Adrenal gland (tissue), 12 donors: Measurements from ENCODE around the gene SNX8. TPM values are rescaled to one million over a fixed set of nuclear protein-coding genes. Genes with fewer than 3 reads are reported as not detected.

Experiments used
- DNase-seq, 7 donors: peaks; one replicate each; pipeline ENCODE4 v3.0.0-alpha.2; 2019 to 2020
- H3K27ac ChIP-seq, 5 donors: fragments of 200-600 bp; sonication (generic) in 4 of 5; 1 replicate in 3 of 5; 2 replicates in 2 of 5; pipeline versions ENCODE4 v1.5.1 to v1.8.0; 2016 to 2020; ENCODE audit warnings: mild to moderate bottlenecking in 1 of 5
- H3K27me3 ChIP-seq: fragments of 200-600 bp; 2 replicates; pipeline ENCODE4 v1.8.0; 2021
- H3K36me3 ChIP-seq, 2 donors: fragments of 200-600 bp; replicated peaks in 1 of 2; 1 replicate in 1 of 2; 2 replicates in 1 of 2; pipeline versions ENCODE4 v1.5.1 to v1.8.0; 2018 to 2022
- H3K4me1 ChIP-seq, 2 donors: fragments of 200-600 bp; replicated peaks in 1 of 2; 1 replicate in 1 of 2; 2 replicates in 1 of 2; pipeline versions ENCODE4 v1.5.1 to v1.8.0; 2018 to 2021
- H3K4me3 ChIP-seq, 4 donors: fragments of 200-600 bp; sonication (generic) in 3 of 4; one replicate each; pipeline ENCODE4 v1.5.1; 2016 to 2018
- H3K9me3 ChIP-seq, 3 donors: fragments of 200-600 bp; sonication (generic) in 1 of 3; replicated peaks in 1 of 3; 1 replicate in 2 of 3; 2 replicates in 1 of 3; pipeline versions ENCODE4 v1.5.1 to v1.8.0; 2016 to 2021
- CTCF ChIP-seq, 6 experiments: fragments of 450-650 bp in 4 of 6; fragments of 200-600 bp in 2 of 6; sonication (generic) in 1 of 6; IDR thresholded peaks; 1 replicate in 5 of 6; 2 replicates in 1 of 6; pipeline versions ENCODE4 v1.5.1 to v1.8.0; 2016 to 2021; ENCODE audit warnings: antibody characterized with exemption in 6 of 6, mild to moderate bottlenecking in 2 of 6, moderate library complexity in 1 of 6
- POLR2A ChIP-seq, 2 donors: fragments of 450-650 bp; IDR thresholded peaks; one replicate each; pipeline ENCODE4 v1.6.1; 2017; ENCODE audit warnings: antibody characterized with exemption in 2 of 2, mild to moderate bottlenecking in 2 of 2, moderate library complexity in 1 of 2
- WGBS, 4 donors: extraction: QIAGEN DNeasy Blood & Tissue Kit in 2 of 4; methylation state at CpG; one replicate each; pipeline versions ENCODE4 v1.1.5 to v1.1.7; 2013 to 2017; 5-methylcytosine and 5-hydroxymethylcytosine counted together
- intact Hi-C, 2 donors: fragments of 100-400 bp; cut with DNase I; formaldehyde crosslinking; loops; one replicate each; pipeline versions ENCODE4 v1.14.1 to v1.15.0; 2022 to 2023
- polyA plus RNA-seq, 3 donors: library from polyadenylated mRNA; stranded (reverse); fragments of 200-250 nt in 2 of 3; fragments of 350-450 nt in 1 of 3; fragmentation: Illumina TruSeq in 1 of 3; extraction: RNeasy Lipid Tissue Mini Kit (QIAGEN cat#74804) in 1 of 3; gene quantifications; one replicate each; pipeline ENCODE4 v1.2.3, GENCODE V29; 2013 to 2014
- total RNA-seq, 9 donors: library from RNA; depleted of rRNA in 4 of 9; stranded (reverse); fragments of >200 nt in 4 of 9; fragments of 120-200 nt in 1 of 9; fragmentation: NEBNext Ultra II Directional in 1 of 9; extraction: Animal tissue kit (Norgen Biotek cat#: 25700) in 1 of 9; gene quantifications; one replicate each; pipeline versions ENCODE4 v1.1.0 to v1.2.4, GENCODE V29; 2013 to 2023
- donor health status: healthy with polysubstance abuse.
- donor health status: Bipolar disorder and iron deficiency.
- donor health status: DM: yes; HTN: yes; CAD: no.
- donor health status: DM: no; HTN: no; CAD: no.
- donor health status: DM: no; HTN: no; CAD: no.
- donor health status: DM: yes; HTN: yes; CAD: no.

SNX8 gene
- total and polyA plus RNA-seq, 12 donors = 5.3 to 40.5 (median 25.9) TPM

GRCh38 chr7:2253525-2254244 is 60.6 kb downstream of the SNX8 start:
- DNase-seq = no peak
- H3K36me3 ChIP-seq = peaks cover 0 to 13% of the 10 kb centered on the region in 2 donors
- H3K27me3 ChIP-seq = no peaks in the 10 kb centered on the region
- no peak overlapping the region for H3K27ac ChIP-seq
- no peaks in the 10 kb centered on the region for H3K9me3 ChIP-seq
- 93 to 100% (median 95%) methylated on average over 6 to 32 of the region's 32 CpGs for WGBS, 4 donors
- H3K4me3 ChIP-seq = no peak overlapping the region
- no peak for TF ChIP-seq POLR2A (IDR thresholded peaks at IDR 0.05)
- TF ChIP-seq CTCF (IDR thresholded peaks at IDR 0.05) = no peak
- intact Hi-C loops = loop anchor here in 1 of 2 donors (10.0 kb wide), 1 partner anchor 51 kb away; no protein-coding TSS in a partner anchor
- peaks cover 0 to 9% of the 10 kb centered on the region in 2 donors for H3K4me1 ChIP-seq

- Histone ChIP-seq H3K9me3 (no peaks in the 10 kb centered on the region), H3K27ac (no peak overlapping the region), H3K4me3 (no peak overlapping the region), H3K27me3 (no peaks in the 10 kb centered on the region), H3K36me3 (peaks cover 0 to 13% of the 10 kb centered on the region in 2 donors), H3K4me1 (peaks cover 0 to 10% of the 10 kb centered on the region in 2 donors)
- no peak for DNase-seq
- intact Hi-C loops = loop anchor here in 1 of 2 donors (10.0 kb wide), 1 partner anchor 52 kb away; no protein-coding TSS in a partner anchor
- TF ChIP-seq POLR2A (IDR thresholded peaks at IDR 0.05) (no peak), CTCF (IDR thresholded peaks at IDR 0.05) (no peak)
- WGBS, 4 donors = 87 to 99% (median 92%) methylated on average over 2 to 9 of the region's 9 CpGs
These were observed 61.2 kb downstream of the SNX8 start for GRCh38 chr7:2253021-2253420.

- Histone ChIP-seq H3K9me3 (no peaks in the 10 kb centered on the region), H3K4me3 (no peak overlapping the region), H3K4me1 (peaks cover 0 to 10% of the 10 kb centered on the region in 2 donors), H3K36me3 (peaks cover 0 to 8% of the 10 kb centered on the region in 2 donors), H3K27me3 (no peaks in the 10 kb centered on the region), H3K27ac (no peak overlapping the region)
- 66 to 100% (median 85%) methylated on average over 1 to 24 of the region's 24 CpGs for WGBS, 4 donors
- DNase-seq = no peak
- intact Hi-C loops = loop anchor here in 1 of 2 donors (10.0 kb wide), 1 partner anchor 53 kb away; no protein-coding TSS in a partner anchor
- no peak for TF ChIP-seq POLR2A (IDR thresholded peaks at IDR 0.05)
- TF ChIP-seq CTCF (IDR thresholded peaks at IDR 0.05) = no peak
These were observed 62.1 kb downstream of the SNX8 start for GRCh38 chr7:2251841-2252771.

GRCh38 chr7:2251381-2251780 is 62.9 kb downstream of the SNX8 start:
- Histone ChIP-seq H3K36me3 (peaks cover 0 to under 1% of the 10 kb centered on the region in 2 donors), H3K27me3 (no peaks in the 10 kb centered on the region), H3K4me3 (no peak overlapping the region), H3K4me1 (peaks cover 0 to 10% of the 10 kb centered on the region in 2 donors), H3K27ac (no peak overlapping the region), H3K9me3 (no peaks in the 10 kb centered on the region)
- WGBS, 4 donors = 81 to 87% (median 82%) methylated on average over 5 to 10 of the region's 10 CpGs
- TF ChIP-seq POLR2A (IDR thresholded peaks at IDR 0.05) (no peak), CTCF (IDR thresholded peaks at IDR 0.05) (no peak)
- intact Hi-C loops = loop anchor here in 1 of 2 donors (10.0 kb wide), 1 partner anchor 53 kb away; no protein-coding TSS in a partner anchor
- no peak for DNase-seq
